ENCODE results near the gene TEC.

Gene TEC

GRCh38 chr4:48250980-48251379 lies 18.7 kb downstream of the TEC start:
- Histone ChIP-seq H3F3A (ENCODE audit: low read depth) (no peaks in the 10 kb centered on the region), H3K36me3 (ENCODE audit: insufficient read depth, low read length) (peaks cover 9% of the 10 kb centered on the region), H3K4me3 (ENCODE audit: low read length, poor library complexity, severe bottlenecking) (no peak overlapping the region), H3K9me2 (replicated peaks; ENCODE audit: low read depth, low read length) (no peaks in the 10 kb centered on the region), H3K4me2 (ENCODE audit: low read depth, low read length, poor library complexity, severe bottlenecking) (no peak overlapping the region), H2AFZ (ENCODE audit: low read length) (no peak overlapping the region), H3K4me1 (ENCODE audit: insufficient read depth, low read length, poor library complexity, severe bottlenecking) (peaks cover 72% of the 10 kb centered on the region), H3K9ac (ENCODE audit: low read depth, low read length, poor library complexity, severe bottlenecking) (no peak overlapping the region), H4K20me1 (ENCODE audit: insufficient read depth, low read length, poor library complexity, severe bottlenecking) (peaks cover 70% of the 10 kb centered on the region), H3K27me3 (ENCODE audit: insufficient read depth, low read length, poor library complexity, severe bottlenecking) (no peaks in the 10 kb centered on the region), H3K79me2 (ENCODE audit: insufficient read depth, low read length) (peaks cover 100% of the 10 kb centered on the region), H3K9me3 (ENCODE audit: insufficient read depth, low read depth, low read length) (no peaks in the 10 kb centered on the region)
- TF ChIP-seq EZH2phosphoT487 (IDR thresholded peaks at IDR 0.05; ENCODE audit: borderline replicate concordance) (no peak), CTCF (conservative IDR thresholded peaks at IDR 0.05; ENCODE audit: low read length) (no peak)

GRCh38 chr4:48250343-48250742 lies 19.3 kb downstream of the TEC start:
- no peak overlapping the region for H2AFZ ChIP-seq (ENCODE audit: low read length)
- H3K9me2 ChIP-seq (replicated peaks; ENCODE audit: low read depth, low read length), result no peaks in the 10 kb centered on the region
- peaks cover 64% of the 10 kb centered on the region for H4K20me1 ChIP-seq (ENCODE audit: insufficient read depth, low read length, poor library complexity, severe bottlenecking)
- H3K9me3 ChIP-seq (ENCODE audit: insufficient read depth, low read depth, low read length), result no peaks in the 10 kb centered on the region
- H3K4me1 ChIP-seq (ENCODE audit: insufficient read depth, low read length, poor library complexity, severe bottlenecking), result peaks cover 66% of the 10 kb centered on the region
- no peak overlapping the region for H3K4me3 ChIP-seq (ENCODE audit: low read length, poor library complexity, severe bottlenecking)
- no peaks in the 10 kb centered on the region for H3F3A ChIP-seq (ENCODE audit: low read depth)
- no peak for TF ChIP-seq CTCF (conservative IDR thresholded peaks at IDR 0.05; ENCODE audit: low read length)
- TF ChIP-seq EZH2phosphoT487 (IDR thresholded peaks at IDR 0.05; ENCODE audit: borderline replicate concordance), result no peak
- H3K4me2 ChIP-seq (ENCODE audit: low read depth, low read length, poor library complexity, severe bottlenecking), result peak overlapping the region; percentile 33
- peaks cover 100% of the 10 kb centered on the region for H3K79me2 ChIP-seq (ENCODE audit: insufficient read depth, low read length)
- peaks cover 9% of the 10 kb centered on the region for H3K36me3 ChIP-seq (ENCODE audit: insufficient read depth, low read length)
- no peaks in the 10 kb centered on the region for H3K27me3 ChIP-seq (ENCODE audit: insufficient read depth, low read length, poor library complexity, severe bottlenecking)
- no peak overlapping the region for H3K9ac ChIP-seq (ENCODE audit: low read depth, low read length, poor library complexity, severe bottlenecking)

DNA sequence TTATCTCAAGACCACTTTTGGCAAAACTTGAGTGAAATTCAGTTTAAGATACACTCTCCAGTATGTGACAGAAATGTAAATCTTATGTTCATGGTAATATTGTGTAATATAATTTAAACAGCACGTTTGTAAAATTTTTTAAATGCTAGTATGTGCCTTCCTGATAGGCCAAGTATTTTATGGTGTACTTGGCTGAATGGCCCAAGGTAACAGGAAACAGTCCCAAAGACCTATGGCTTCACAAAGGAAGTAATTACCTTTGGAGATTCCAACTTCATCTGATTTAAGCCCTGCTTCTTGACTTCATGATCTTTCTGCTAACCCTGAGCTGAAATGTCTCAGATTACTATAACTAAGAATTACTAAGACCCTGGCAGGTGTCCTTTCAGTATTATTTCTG lies 20.3 kb downstream of the TEC start:
- H3K27me3 ChIP-seq (ENCODE audit: insufficient read depth, low read length, poor library complexity, severe bottlenecking), result no peaks in the 10 kb centered on the region
- peaks cover 100% of the 10 kb centered on the region for H3K79me2 ChIP-seq (ENCODE audit: insufficient read depth, low read length)
- peaks cover 9% of the 10 kb centered on the region for H3K36me3 ChIP-seq (ENCODE audit: insufficient read depth, low read length)
- no peaks in the 10 kb centered on the region for H3K9me2 ChIP-seq (replicated peaks; ENCODE audit: low read depth, low read length)
- peak overlapping the region; percentile 33 for H3K4me2 ChIP-seq (ENCODE audit: low read depth, low read length, poor library complexity, severe bottlenecking)
- TF ChIP-seq CTCF (conservative IDR thresholded peaks at IDR 0.05; ENCODE audit: low read length), result no peak
- no peak for TF ChIP-seq EZH2phosphoT487 (IDR thresholded peaks at IDR 0.05; ENCODE audit: borderline replicate concordance)
- no peak overlapping the region for H3K9ac ChIP-seq (ENCODE audit: low read depth, low read length, poor library complexity, severe bottlenecking)
- H3K4me1 ChIP-seq (ENCODE audit: insufficient read depth, low read length, poor library complexity, severe bottlenecking), result peaks cover 67% of the 10 kb centered on the region
- H3K4me3 ChIP-seq (ENCODE audit: low read length, poor library complexity, severe bottlenecking), result no peak overlapping the region
- no peak overlapping the region for H2AFZ ChIP-seq (ENCODE audit: low read length)
- H3K9me3 ChIP-seq (ENCODE audit: insufficient read depth, low read depth, low read length), result no peaks in the 10 kb centered on the region
- no peaks in the 10 kb centered on the region for H3F3A ChIP-seq (ENCODE audit: low read depth)
- peaks cover 56% of the 10 kb centered on the region for H4K20me1 ChIP-seq (ENCODE audit: insufficient read depth, low read length, poor library complexity, severe bottlenecking)

Data from Loucy (cell line).